ENCODE measurements around the gene MYZAP. TPM values are rescaled to one million over a fixed set of nuclear protein-coding genes. Genes with fewer than 3 reads are reported as not detected.
"Not testable (repeated sequence)": the region's sequence is repeated elsewhere in the genome, so short reads cannot be mapped to it uniquely, and the experiment has no call there.

The MYZAP gene
- total and polyA plus RNA-seq, 2 of the 4 experiments (the other 2 are of a cell fraction): not detected

DNA sequence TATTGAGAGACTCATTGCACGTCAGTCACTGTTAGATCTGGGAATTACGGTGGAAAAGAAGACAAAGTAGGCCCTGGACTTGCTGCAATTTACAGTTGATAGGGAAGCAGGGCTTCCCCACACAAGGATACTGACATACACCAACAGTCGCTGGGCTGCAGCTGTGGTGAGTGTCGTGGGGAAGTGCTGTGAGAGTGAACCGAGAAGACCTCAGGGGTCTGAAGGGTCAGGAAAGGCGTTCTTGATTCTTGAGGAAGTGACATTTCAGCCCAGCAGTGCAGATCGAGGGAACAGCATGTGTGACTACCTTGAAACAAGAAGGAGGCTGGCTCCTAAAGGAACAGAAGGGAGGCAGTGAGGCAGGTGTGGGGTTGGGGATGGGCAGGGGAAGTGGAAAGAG lies 22.5 kb downstream of the MYZAP start:
- DNase-seq (no peak), ATAC-seq (ENCODE audit: low read depth) (no peak)
- Histone ChIP-seq H2BK20ac (ENCODE audit: low read depth, low read length) (no peak overlapping the region), H2AK5ac (ENCODE audit: low read depth, low read length) (no peak overlapping the region), H2BK15ac (ENCODE audit: low read depth, low read length) (no peak overlapping the region), H3K4me2 (ENCODE audit: low read depth, low read length) (no peak overlapping the region), H4K20me1 (ENCODE audit: insufficient read depth, low read length) (no peaks in the 10 kb centered on the region), H2AFZ (replicated peaks; ENCODE audit: low read length, poor library complexity) (no peak overlapping the region), H2BK120ac (ENCODE audit: low read depth, low read length) (no peak overlapping the region), H3K4me3 (ENCODE audit: insufficient read depth, low read depth, low read length) (no peak overlapping the region), H3K27me3 (ENCODE audit: control insufficient read depth, insufficient read depth, low read length) (peaks cover 8% of the 10 kb centered on the region), H4K91ac (ENCODE audit: insufficient read depth, low read depth, low read length) (no peak overlapping the region), H3K4ac (ENCODE audit: low read depth, low read length) (no peak overlapping the region), H3K4me1 (ENCODE audit: control insufficient read depth, insufficient read depth, low read length) (no peaks in the 10 kb centered on the region), H4K5ac (ENCODE audit: low read depth, low read length) (no peak overlapping the region), H4K8ac (ENCODE audit: low read depth in 2 of 2, low read length in 2 of 2) (no peak overlapping the region), H3K56ac (ENCODE audit: extremely low read depth, insufficient read depth, low read length) (no peak overlapping the region), H2BK5ac (ENCODE audit: low read depth, low read length, poor library complexity, severe bottlenecking) (no peak overlapping the region), H3K27ac (ENCODE audit: insufficient read depth, low read length) (no peak overlapping the region), H3K18ac (ENCODE audit: low read depth, low read length) (no peak overlapping the region), H3K36me3 (ENCODE audit: control insufficient read depth, insufficient read depth, low read length) (no peaks in the 10 kb centered on the region), H3K23ac (ENCODE audit: low read depth, low read length) (no peak overlapping the region), H3K9me1 (ENCODE audit: insufficient read depth, low read length) (no peaks in the 10 kb centered on the region), H2AK9ac (replicated peaks; ENCODE audit: low read depth, low read length, poor library complexity) (no peak overlapping the region), H3K14ac (replicated peaks; ENCODE audit: low read depth, low read length) (no peak overlapping the region), H3K9ac (ENCODE audit: low read depth, low read length) (no peak overlapping the region), H3K9me3 (ENCODE audit: control insufficient read depth, insufficient read depth, low read length) (no peaks in the 10 kb centered on the region), H3K79me1 (ENCODE audit: low read depth in 1 of 2, low read length in 2 of 2) (no peaks in the 10 kb centered on the region)
- TF ChIP-seq FOS (IDR thresholded peaks at IDR 0.05; ENCODE audit: low read depth, low read length): no peak
- TF ChIP-seq, protein P1, sequence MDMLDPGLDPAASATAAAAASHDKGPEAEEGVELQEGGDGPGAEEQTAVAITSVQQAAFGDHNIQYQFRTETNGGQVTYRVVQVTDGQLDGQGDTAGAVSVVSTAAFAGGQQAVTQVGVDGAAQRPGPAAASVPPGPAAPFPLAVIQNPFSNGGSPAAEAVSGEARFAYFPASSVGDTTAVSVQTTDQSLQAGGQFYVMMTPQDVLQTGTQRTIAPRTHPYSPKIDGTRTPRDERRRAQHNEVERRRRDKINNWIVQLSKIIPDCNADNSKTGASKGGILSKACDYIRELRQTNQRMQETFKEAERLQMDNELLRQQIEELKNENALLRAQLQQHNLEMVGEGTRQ (IDR thresholded peaks at IDR 0.05; ENCODE audit: low read depth, low read length): no peak
- BruUV-seq (replicated peaks): no TSS peak
- in situ Hi-C loops (cut with MboI; ENCODE audit: low sequenced_read_pairs) (no loop called here), dilution Hi-C loops (cut with HindIII; ENCODE audit: low sequenced_read_pairs, unreplicated experiment) (no loop called here), intact Hi-C loops (cut with micrococcal nuclease) (no loop called here)
- CTCF ChIA-PET: no interaction called here
- no CpG with 5 or more reads among the region's 7 CpGs for WGBS, 2 experiments (ENCODE audit: extremely low coverage in 2 of 2, insufficient read length in 1 of 2)
- POLR2A ChIA-PET (ENCODE audit: unreplicated experiment): no interaction called here

DNA sequence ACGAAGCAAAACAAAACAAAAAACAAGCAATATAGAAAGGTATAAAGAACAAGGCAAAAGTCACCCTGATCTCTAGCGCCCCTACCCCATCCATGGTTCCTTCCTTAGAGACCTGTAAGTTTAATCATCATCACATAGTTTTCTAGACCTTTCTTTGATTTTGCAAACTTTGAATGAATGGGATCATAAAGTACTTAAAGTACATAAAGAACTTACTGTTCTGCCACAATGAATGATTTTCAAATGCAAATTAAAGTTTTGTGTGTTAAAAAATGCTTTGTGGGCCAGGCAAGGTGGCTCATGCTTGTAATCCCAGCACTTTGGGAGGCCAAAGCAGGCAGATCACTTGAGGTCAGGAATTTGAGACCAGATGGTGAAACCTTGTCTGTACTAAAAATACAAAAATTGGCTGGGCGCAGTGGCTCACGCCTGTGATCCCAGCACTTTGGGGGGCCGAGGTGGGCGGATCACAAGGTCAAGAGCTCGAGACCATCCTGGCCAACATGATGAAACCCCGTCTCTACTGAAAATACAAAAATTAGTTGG lies 24.3 kb downstream of the MYZAP start:
- H3K18ac ChIP-seq (ENCODE audit: low read depth, low read length); H3K9me1 ChIP-seq (ENCODE audit: insufficient read depth, low read length); CTCF ChIA-PET; H2BK5ac ChIP-seq (ENCODE audit: low read depth, low read length, poor library complexity, severe bottlenecking); H3K36me3 ChIP-seq (ENCODE audit: control insufficient read depth, insufficient read depth, low read length); in situ Hi-C loops (cut with MboI; ENCODE audit: low sequenced_read_pairs); H4K5ac ChIP-seq (ENCODE audit: low read depth, low read length); H2AK9ac ChIP-seq (replicated peaks; ENCODE audit: low read depth, low read length, poor library complexity); H3K4me3 ChIP-seq (ENCODE audit: insufficient read depth, low read depth, low read length); H3K27me3 ChIP-seq (ENCODE audit: control insufficient read depth, insufficient read depth, low read length); DNase-seq; H3K14ac ChIP-seq (replicated peaks; ENCODE audit: low read depth, low read length); ATAC-seq (ENCODE audit: low read depth); H3K4ac ChIP-seq (ENCODE audit: low read depth, low read length); H3K23ac ChIP-seq (ENCODE audit: low read depth, low read length); intact Hi-C loops (cut with micrococcal nuclease); H3K79me1 ChIP-seq (ENCODE audit: low read depth in 1 of 2, low read length in 2 of 2); H3K4me2 ChIP-seq (ENCODE audit: low read depth, low read length); H4K20me1 ChIP-seq (ENCODE audit: insufficient read depth, low read length); H2AK5ac ChIP-seq (ENCODE audit: low read depth, low read length); H3K4me1 ChIP-seq (ENCODE audit: control insufficient read depth, insufficient read depth, low read length); H2AFZ ChIP-seq (replicated peaks; ENCODE audit: low read length, poor library complexity); BruUV-seq (replicated peaks); H2BK15ac ChIP-seq (ENCODE audit: low read depth, low read length); H4K91ac ChIP-seq (ENCODE audit: insufficient read depth, low read depth, low read length); H3K27ac ChIP-seq (ENCODE audit: insufficient read depth, low read length); H2BK20ac ChIP-seq (ENCODE audit: low read depth, low read length); POLR2A ChIA-PET (ENCODE audit: unreplicated experiment); H4K8ac ChIP-seq (ENCODE audit: low read depth in 2 of 2, low read length in 2 of 2); H3K9ac ChIP-seq (ENCODE audit: low read depth, low read length); dilution Hi-C loops (cut with HindIII; ENCODE audit: low sequenced_read_pairs, unreplicated experiment); H2BK120ac ChIP-seq (ENCODE audit: low read depth, low read length); H3K9me3 ChIP-seq (ENCODE audit: control insufficient read depth, insufficient read depth, low read length); H3K56ac ChIP-seq (ENCODE audit: extremely low read depth, insufficient read depth, low read length): not testable (repeated sequence)
- no CpG with 5 or more reads among the region's 8 CpGs for WGBS, 2 experiments (ENCODE audit: extremely low coverage in 2 of 2, insufficient read length in 1 of 2)
